Smooth muscle cell (in vitro differentiated cells): ENCODE data around the gene CLEC16A. TPM values are rescaled to one million over a fixed set of nuclear protein-coding genes. Genes with fewer than 3 reads are reported as not detected.
A peak's percentile ranks its signal among the peaks of the same experiment; 100 is the strongest.

Experiments
- DNase-seq: peaks from one replicate; lab custom pipeline; 2025; ENCODE audit not compliant: unreplicated experiment; lab: John Stamatoyannopoulos, UW
- H2AFZ ChIP-seq: fragments of 200-600 bp; sonication (generic); 2 replicates; pipeline ENCODE4 v1.6.0; 2016; ENCODE audit warnings: antibody characterized with exemption, low read depth, mild to moderate bottlenecking
- H3F3A ChIP-seq: fragments of 200-600 bp; sonication (generic); 2 replicates; pipeline ENCODE4 v1.6.0; 2017; ENCODE audit warnings: antibody characterized with exemption, low read depth
- H3K27ac ChIP-seq: fragments of 200-600 bp; sonication (generic); 2 replicates; pipeline ENCODE4 v1.5.1; 2016; ENCODE audit warnings: low read depth, mild to moderate bottlenecking
- H3K27me3 ChIP-seq: fragments of 200-600 bp; sonication (generic); 2 replicates; pipeline ENCODE4 v1.6.1; 2016; ENCODE audit warnings: low read depth, mild to moderate bottlenecking
- H3K36me3 ChIP-seq: fragments of 200-600 bp; sonication (generic); 2 replicates; pipeline ENCODE4 v1.5.1; 2016; ENCODE audit warnings: low read depth
- H3K4me1 ChIP-seq: fragments of 200-600 bp; sonication (generic); 2 replicates; pipeline ENCODE4 v1.5.1; 2016; ENCODE audit warnings: low read depth
- H3K4me2 ChIP-seq: fragments of 200-600 bp; sonication (generic); 2 replicates; pipeline ENCODE4 v1.6.0; 2016; ENCODE audit warnings: mild to moderate bottlenecking
- H3K4me3 ChIP-seq: fragments of 200-600 bp; sonication (generic); 2 replicates; pipeline ENCODE4 v1.5.1; 2016; ENCODE audit warnings: mild to moderate bottlenecking
- H3K79me2 ChIP-seq: fragments of 200-600 bp; sonication (generic); 2 replicates; pipeline ENCODE4 v1.6.0; 2016; ENCODE audit warnings: low read depth, mild to moderate bottlenecking
- H3K9ac ChIP-seq: fragments of 200-600 bp; sonication (generic); 2 replicates; pipeline ENCODE4 v1.6.0; 2016; ENCODE audit warnings: low read depth
- H3K9me3 ChIP-seq: fragments of 200-600 bp; sonication (generic); replicated peaks from 2 replicates; pipeline ENCODE4 v1.5.1; 2016; ENCODE audit warnings: low read depth
- H4K20me1 ChIP-seq: fragments of 200-600 bp; sonication (generic); 2 replicates; pipeline ENCODE4 v1.6.0; 2016; ENCODE audit warnings: low read depth
- CTCF ChIP-seq: fragments of 200-600 bp; sonication (generic); IDR thresholded peaks from 2 replicates; pipeline ENCODE4 v1.5.1; 2017; ENCODE audit warnings: borderline replicate concordance, mild to moderate bottlenecking, antibody characterized with exemption; ENCODE audit not compliant: insufficient read depth, poor library complexity, severe bottlenecking
- WGBS: methylation state at CpG from one replicate; pipeline ENCODE4 v1.1.7; 2016; ENCODE audit warnings: low lambda C conversion rate; 5-methylcytosine and 5-hydroxymethylcytosine counted together
- polyA plus RNA-seq: library from polyadenylated mRNA; unstranded; fragments of >200 nt; fragmentation: Nextera tagmentation; extraction: Ambion mirVana; gene quantifications from 2 replicates; pipeline ENCODE4 v1.2.1, GENCODE V29; 2016
- total RNA-seq: library from RNA; depleted of rRNA; stranded (reverse); fragments of >200 nt; gene quantifications from 2 replicates; pipeline ENCODE4 v1.2.3, GENCODE V29; 2014

The CLEC16A gene
- total and polyA plus RNA-seq, 2 experiments from 2014 or later, result 12.6 to 16.2 TPM

- Histone ChIP-seq H2AFZ (no peak overlapping the region), H4K20me1 (peaks cover 4% of the 10 kb centered on the region), H3F3A (peaks cover 7% of the 10 kb centered on the region), H3K4me1 (peaks cover 6% of the 10 kb centered on the region), H3K27ac (no peak overlapping the region), H3K9ac (no peak overlapping the region), H3K27me3 (no peaks in the 10 kb centered on the region), H3K79me2 (no peaks in the 10 kb centered on the region), H3K4me3 (no peak overlapping the region), H3K9me3 (no peaks in the 10 kb centered on the region), H3K4me2 (no peak overlapping the region), H3K36me3 (no peaks in the 10 kb centered on the region)
- WGBS, result 88% methylated on average over 19 of the region's 19 CpGs
- DNase-seq, result no peak
- TF ChIP-seq CTCF, result no peak
Measured at GRCh38 chr16:10979717-10980601, 35.6 kb downstream of the CLEC16A start.

GRCh38 chr16:10980813-10981212 lies 36.4 kb downstream of the CLEC16A start:
- Histone ChIP-seq H3K4me2 (no peak overlapping the region), H3K27ac (no peak overlapping the region)
- 95% methylated on average over 3 of the region's 3 CpGs for whole genome bisulfite sequencing

GRCh38 chr16:10981697-10982216 lies 37.4 kb downstream of the CLEC16A start:
- no peak for DNase-seq

More at GRCh38 chr16:10980813-10981212, 36.4 kb downstream of the CLEC16A start:
- Histone ChIP-seq H3K4me3 (no peak overlapping the region), H3K36me3 (no peaks in the 10 kb centered on the region), H3K9ac (no peak overlapping the region), H2AFZ (no peak overlapping the region), H3K79me2 (no peaks in the 10 kb centered on the region), H3K27me3 (no peaks in the 10 kb centered on the region), H4K20me1 (peaks cover 4% of the 10 kb centered on the region), H3K4me1 (peaks cover 6% of the 10 kb centered on the region), H3K9me3 (no peaks in the 10 kb centered on the region), H3F3A (peaks cover 7% of the 10 kb centered on the region)
- DNase-seq, result no peak
- TF ChIP-seq CTCF, result no peak

More at GRCh38 chr16:10981697-10982216, 37.4 kb downstream of the CLEC16A start:
- Histone ChIP-seq H3K27ac (no peak overlapping the region), H3K4me1 (peaks cover 6% of the 10 kb centered on the region), H3F3A (peaks cover 5% of the 10 kb centered on the region), H3K4me2 (no peak overlapping the region), H3K4me3 (no peak overlapping the region), H3K9me3 (no peaks in the 10 kb centered on the region), H3K79me2 (no peaks in the 10 kb centered on the region), H3K27me3 (no peaks in the 10 kb centered on the region), H2AFZ (no peak overlapping the region), H3K9ac (no peak overlapping the region), H4K20me1 (peaks cover 4% of the 10 kb centered on the region), H3K36me3 (no peaks in the 10 kb centered on the region)
- WGBS, result 89% methylated on average over 4 of the region's 4 CpGs
- TF ChIP-seq CTCF, result peak; percentile 22
